Chondrocyte (in vitro differentiated cells): Measurements from ENCODE around the gene ADARB2. TPM values are rescaled to one million over a fixed set of nuclear protein-coding genes. Genes with fewer than 3 reads are reported as not detected.

Source experiments
- DNase-seq: peaks from one replicate; pipeline ENCODE4 v3.0.0; 2021; ENCODE audit warnings: mixed read lengths, low spot score
- H3K27ac Mint-ChIP-seq: one replicate; pipeline ENCODE4 v1.8.0; 2021; ENCODE audit warnings: mild to moderate bottlenecking, moderate library complexity, mixed read lengths; ENCODE audit not compliant: unreplicated experiment
- H3K27me3 Mint-ChIP-seq: 2 replicates; pipeline ENCODE4 v1.8.0; 2021; ENCODE audit warnings: low read depth, mixed read lengths
- H3K36me3 Mint-ChIP-seq: 2 replicates; pipeline ENCODE4 v1.8.0; 2021; ENCODE audit warnings: low read depth, mixed read lengths
- H3K4me1 Mint-ChIP-seq: 2 replicates; pipeline ENCODE4 v1.8.0; 2021; ENCODE audit warnings: low read depth, mild to moderate bottlenecking, mixed read lengths
- H3K4me3 Mint-ChIP-seq: one replicate; pipeline ENCODE4 v1.8.0; 2021; ENCODE audit warnings: mild to moderate bottlenecking, moderate library complexity, mixed read lengths; ENCODE audit not compliant: unreplicated experiment
- H3K9me3 Mint-ChIP-seq: 2 replicates; pipeline ENCODE4 v1.8.0; 2021; ENCODE audit warnings: low read depth, mixed read lengths
- CTCF ChIP-seq: fragments of 200-600 bp; sonication (generic); IDR thresholded peaks from 2 replicates; pipeline ENCODE4 v1.5.0; 2021; ENCODE audit warnings: antibody characterized with exemption, mild to moderate bottlenecking, moderate library complexity
- total RNA-seq: library from RNA; stranded (reverse); gene quantifications from 3 replicates; pipeline ENCODE4 v1.2.1, GENCODE V29; 2021

ADARB2 gene
- total RNA-seq, 1 donor from 2014 or later, result 3.3 TPM

GRCh38 chr10:1543596-1543995 lies 193.7 kb downstream of the ADARB2 start:
- TF ChIP-seq CTCF, result no peak
- Mint-ChIP-seq H3K4me3 (no peak overlapping the region), H3K36me3 (no peaks in the 10 kb centered on the region), H3K27me3 (peaks cover 3% of the 10 kb centered on the region), H3K9me3 (no peaks in the 10 kb centered on the region), H3K27ac (no peak overlapping the region), H3K4me1 (no peaks in the 10 kb centered on the region)
- no peak for DNase-seq

- H3K9me3 Mint-ChIP-seq, result no peaks in the 10 kb centered on the region
- DNase-seq, result no peak
- peaks cover 3% of the 10 kb centered on the region for H3K27me3 Mint-ChIP-seq
- TF ChIP-seq CTCF, result no peak
- no peak overlapping the region for H3K27ac Mint-ChIP-seq
- no peaks in the 10 kb centered on the region for H3K36me3 Mint-ChIP-seq
- no peak overlapping the region for H3K4me3 Mint-ChIP-seq
- H3K4me1 Mint-ChIP-seq, result no peaks in the 10 kb centered on the region
Observed at GRCh38 chr10:1542941-1543340, 194.4 kb downstream of the ADARB2 start.

- Mint-ChIP-seq H3K4me1 (no peaks in the 10 kb centered on the region), H3K36me3 (no peaks in the 10 kb centered on the region), H3K27ac (no peak overlapping the region), H3K27me3 (no peaks in the 10 kb centered on the region), H3K4me3 (no peak overlapping the region), H3K9me3 (no peaks in the 10 kb centered on the region)
- DNase-seq, result no peak
- TF ChIP-seq CTCF, result no peak
Observed at GRCh38 chr10:1540144-1540543, 197.2 kb downstream of the ADARB2 start.

- no peaks in the 10 kb centered on the region for H3K9me3 Mint-ChIP-seq
- H3K27me3 Mint-ChIP-seq, result peaks cover 1% of the 10 kb centered on the region
- no peaks in the 10 kb centered on the region for H3K36me3 Mint-ChIP-seq
- no peak overlapping the region for H3K27ac Mint-ChIP-seq
- no peak for DNase-seq
- no peak overlapping the region for H3K4me3 Mint-ChIP-seq
- TF ChIP-seq CTCF, result no peak
- H3K4me1 Mint-ChIP-seq, result no peaks in the 10 kb centered on the region
Observed at GRCh38 chr10:1539216-1539615, 198.1 kb downstream of the ADARB2 start.

GRCh38 chr10:1538531-1539061 lies 198.7 kb downstream of the ADARB2 start:
- Mint-ChIP-seq H3K27ac (no peak overlapping the region), H3K4me1 (no peaks in the 10 kb centered on the region), H3K4me3 (no peak overlapping the region), H3K27me3 (peaks cover 1% of the 10 kb centered on the region), H3K36me3 (no peaks in the 10 kb centered on the region), H3K9me3 (no peaks in the 10 kb centered on the region)
- TF ChIP-seq CTCF, result no peak
- DNase-seq, result no peak
